ENCODE results near the gene COG8.

COG8 gene

GRCh38 chr16:69283851-69284250 lies 55.5 kb downstream of the COG8 start:
- DNase-seq, result no peak

- no peak for DNase-seq
Observed at GRCh38 chr16:69277413-69277812, 62.0 kb downstream of the COG8 start.
